PC-3 (cell line): ENCODE results near the gene PCBP2. TPM values are rescaled to one million over a fixed set of nuclear protein-coding genes. Genes with fewer than 3 reads are reported as not detected.

ENCODE experiments used
- ATAC-seq: fragments of 200-7000 bp; cut with Tn5 transposase; 2 replicates; pipeline ENCODE4 v1.9.1; 2020; ENCODE audit warnings: mild to moderate bottlenecking, moderate library complexity
- BruUV-seq: library from RNA; stranded (reverse); fragments of 400-500 nt; replicated peaks from 2 replicates; lab custom pipeline; 2021; lab: Mats Ljungman, UMichigan
- CTCF ChIA-PET: fragments of 300-600 bp; sonication (Branson Sonifier 250); formaldehyde crosslinking; loops from one replicate; lab custom pipeline; 2022; ENCODE audit warnings: antibody characterized with exemption; lab: Charles Lee
- POLR2A ChIA-PET: fragments of 300-600 bp; sonication (Branson Sonifier 250); formaldehyde crosslinking; loops from one replicate; lab custom pipeline; 2022; ENCODE audit warnings: antibody characterized with exemption; ENCODE audit not compliant: unreplicated experiment; lab: Charles Lee
- DNase-seq: peaks from one replicate; pipeline ENCODE4 v3.0.0-alpha.2; 2015
- H2AFZ ChIP-seq: fragments of 300-600 bp; sonication (generic); 2 replicates; pipeline ENCODE4 v1.6.0; 2016; ENCODE audit warnings: antibody characterized with exemption, low read length
- H3F3A ChIP-seq: fragments of 300-600 bp; sonication (generic); one replicate; pipeline ENCODE4 v1.6.0; 2017; ENCODE audit warnings: antibody characterized with exemption, low read length, control low read depth, mild to moderate bottlenecking; ENCODE audit not compliant: unreplicated experiment
- H3K27ac ChIP-seq: fragments of 300-600 bp; sonication (generic); 2 replicates; pipeline ENCODE4 v1.5.1; 2016; ENCODE audit warnings: mild to moderate bottlenecking, low read length
- H3K27me3 ChIP-seq: fragments of 300-600 bp; sonication (generic); 2 replicates; pipeline ENCODE4 v1.6.1; 2016; ENCODE audit warnings: low read length, mixed read lengths
- H3K36me3 ChIP-seq: fragments of 300-600 bp; sonication (generic); 2 replicates; pipeline ENCODE4 v1.6.1; 2016; ENCODE audit warnings: low read depth, mixed run types, low read length, mixed read lengths
- H3K4me1 ChIP-seq: fragments of 300-600 bp; sonication (generic); 2 replicates; pipeline ENCODE4 v1.5.1; 2016; ENCODE audit warnings: low read length; ENCODE audit not compliant: insufficient read depth
- H3K4me2 ChIP-seq: fragments of 300-600 bp; sonication (generic); 2 replicates; pipeline ENCODE4 v1.6.0; 2016; ENCODE audit warnings: low read length
- H3K4me3 ChIP-seq: fragments of 300-600 bp; sonication (generic); 2 replicates; pipeline ENCODE4 v1.5.1; 2016; ENCODE audit warnings: mild to moderate bottlenecking, low read length, mixed read lengths
- H3K79me2 ChIP-seq: fragments of 300-600 bp; sonication (generic); 2 replicates; pipeline ENCODE4 v1.6.1; 2017; ENCODE audit warnings: low read length, mixed read lengths
- H3K9ac ChIP-seq: fragments of 300-600 bp; sonication (generic); 2 replicates; pipeline ENCODE4 v1.6.0; 2016; ENCODE audit warnings: mild to moderate bottlenecking, low read length
- H3K9me2 ChIP-seq: fragments of 300-600 bp; sonication (generic); replicated peaks from 2 replicates; pipeline ENCODE4 v1.6.1; 2016; ENCODE audit warnings: mixed run types, low read length, mixed read lengths
- H3K9me3 ChIP-seq: fragments of 300-600 bp; sonication (generic); 2 replicates; pipeline ENCODE4 v1.6.1; 2016; ENCODE audit warnings: low read length, mixed read lengths
- H4K20me1 ChIP-seq: fragments of 300-600 bp; sonication (generic); 2 replicates; pipeline ENCODE4 v1.6.1; 2016; ENCODE audit warnings: low read length, mixed read lengths
- CTCF ChIP-seq: fragments of 300-600 bp; sonication (generic); conservative IDR thresholded peaks from 2 replicates; pipeline ENCODE4 v1.5.1; 2017; ENCODE audit warnings: antibody characterized with exemption, low read depth, mild to moderate bottlenecking, low read length
- EZH2 ChIP-seq: fragments of 300-600 bp; sonication (generic); IDR thresholded peaks from one replicate; pipeline ENCODE4 v1.6.1; 2017; ENCODE audit warnings: antibody characterized with exemption, mild to moderate bottlenecking, low read length; ENCODE audit not compliant: unreplicated experiment
- EZH2phosphoT487 ChIP-seq: fragments of 300-600 bp; sonication (generic); IDR thresholded peaks from 2 replicates; pipeline ENCODE4 v1.6.1; 2018; ENCODE audit warnings: mild to moderate bottlenecking, antibody characterized with exemption, low read length, borderline replicate concordance
- intact Hi-C: fragments of 100-400 bp; cut with micrococcal nuclease; formaldehyde crosslinking; loops from 2 replicates; pipeline ENCODE4 v1.9.0; 2023
- total RNA-seq: library from RNA; depleted of rRNA; stranded (reverse); fragments of >200 nt; gene quantifications from 2 replicates; pipeline ENCODE4 v1.2.3, GENCODE V29; 2014

PCBP2 gene
- total RNA-seq, 1 experiment from 2014 or later: 204 TPM

- POLR2A ChIA-PET: no interaction called here
- Histone ChIP-seq H4K20me1 (no peaks in the 10 kb centered on the region), H3F3A (peaks cover 11% of the 10 kb centered on the region), H2AFZ (no peak within 1 kb of the TSS), H3K9me3 (no peaks in the 10 kb centered on the region), H3K9ac (no peak within 1 kb of the TSS), H3K4me3 (no peak within 1 kb of the TSS), H3K27ac (no peak within 1 kb of the TSS), H3K79me2 (no peaks in the 10 kb centered on the region), H3K36me3 (no peaks in the 10 kb centered on the region), H3K4me1 (peaks cover 34% of the 10 kb centered on the region), H3K9me2 (no peaks in the 10 kb centered on the region), H3K4me2 (no peak within 1 kb of the TSS), H3K27me3 (no peaks in the 10 kb centered on the region)
- no peak for DNase-seq
- intact Hi-C loops: no loop called here
- BruUV-seq: no TSS peak
- no peak for ATAC-seq
- CTCF ChIA-PET: no interaction called here
- TF ChIP-seq CTCF (no peak), EZH2phosphoT487 (no peak), EZH2 (no peak)
These were observed 28.3 kb upstream of the PCBP2 start, which contains the start of gene AMHR2 for GRCh38 chr12:53423597-53423996. Gene AMHR2, plus strand, starts transcription at chr12:53423855. Its CDS starts 80 bp downstream, at chr12:53423935.

- Histone ChIP-seq H3F3A (peaks cover 14% of the 10 kb centered on the region), H3K9ac (no peak overlapping the region), H3K27ac (no peak overlapping the region), H2AFZ (no peak overlapping the region), H3K4me1 (peaks cover 38% of the 10 kb centered on the region), H3K27me3 (no peaks in the 10 kb centered on the region), H3K9me3 (no peaks in the 10 kb centered on the region), H3K36me3 (no peaks in the 10 kb centered on the region), H3K4me3 (no peak overlapping the region), H4K20me1 (no peaks in the 10 kb centered on the region), H3K79me2 (no peaks in the 10 kb centered on the region), H3K9me2 (no peaks in the 10 kb centered on the region), H3K4me2 (no peak overlapping the region)
- ATAC-seq (no peak), DNase-seq (no peak)
- BruUV-seq: no TSS peak
- TF ChIP-seq EZH2 (no peak), CTCF (no peak), EZH2phosphoT487 (no peak)
- ChIA-PET CTCF (no interaction called here), POLR2A (no interaction called here)
- intact Hi-C loops: no loop called here
These were observed 27.0 kb upstream of the PCBP2 start for GRCh38 chr12:53424626-53425514.

- TF ChIP-seq EZH2phosphoT487 (no peak), CTCF (no peak), EZH2 (no peak)
- intact Hi-C loops: no loop called here
- H3K4me3 ChIP-seq: no peak overlapping the region
- BruUV-seq: no TSS peak
- H3K4me1 ChIP-seq: peaks cover 39% of the 10 kb centered on the region
- no peaks in the 10 kb centered on the region for H3K36me3 ChIP-seq
- no peaks in the 10 kb centered on the region for H3K9me2 ChIP-seq
- H3F3A ChIP-seq: peaks cover 14% of the 10 kb centered on the region
- no peak overlapping the region for H2AFZ ChIP-seq
- no peak overlapping the region for H3K4me2 ChIP-seq
- H3K27me3 ChIP-seq: no peaks in the 10 kb centered on the region
- DNase-seq: no peak
- ChIA-PET POLR2A (no interaction called here), CTCF (no interaction called here)
- no peaks in the 10 kb centered on the region for H3K79me2 ChIP-seq
- ATAC-seq: no peak
- H4K20me1 ChIP-seq: no peaks in the 10 kb centered on the region
- H3K9ac ChIP-seq: no peak overlapping the region
- no peaks in the 10 kb centered on the region for H3K9me3 ChIP-seq
- H3K27ac ChIP-seq: no peak overlapping the region
These were observed 26.3 kb upstream of the PCBP2 start for GRCh38 chr12:53425515-53426150.
